Mesendoderm (in vitro differentiated cells): ENCODE results near the gene GLOD5.

Experiments
- DNase-seq: peaks from one replicate; pipeline ENCODE4 v3.0.0; 2013
- H2AK5ac ChIP-seq: 2 replicates; pipeline ENCODE4 v1.6.1; 2013; ENCODE audit warnings: low read length, inconsistent platforms
- H2BK120ac ChIP-seq: 2 replicates; pipeline ENCODE4 v1.6.1; 2013; ENCODE audit warnings: low read depth, mild to moderate bottlenecking, low read length, moderate library complexity, mixed read lengths
- H2BK15ac ChIP-seq: replicated peaks from 2 replicates; pipeline ENCODE4 v1.6.1; 2013; ENCODE audit warnings: low read depth, mild to moderate bottlenecking, moderate library complexity
- H2BK5ac ChIP-seq: 2 replicates; pipeline ENCODE4 v1.6.1; 2013; ENCODE audit warnings: low read length, inconsistent platforms
- H3K18ac ChIP-seq: 2 replicates; pipeline ENCODE4 v1.6.1; 2013; ENCODE audit warnings: mild to moderate bottlenecking, low read length, mixed read lengths
- H3K23ac ChIP-seq: one replicate; pipeline ENCODE4 v1.6.1; 2013; ENCODE audit warnings: low read length
- H3K27ac ChIP-seq: 2 replicates; pipeline ENCODE4 v1.5.1; 2013; ENCODE audit warnings: low read depth, mild to moderate bottlenecking, inconsistent platforms, low read length, moderate library complexity
- H3K27me3 ChIP-seq: 2 replicates; pipeline ENCODE4 v1.6.1; 2013; ENCODE audit warnings: low read length, control low read depth, mild to moderate bottlenecking, inconsistent platforms; ENCODE audit not compliant: insufficient read depth, poor library complexity
- H3K36me3 ChIP-seq: 2 replicates; pipeline ENCODE4 v1.6.1; 2013; ENCODE audit warnings: low read length, inconsistent platforms; ENCODE audit not compliant: control insufficient read depth, insufficient read depth
- H3K4ac ChIP-seq: one replicate; pipeline ENCODE4 v1.6.1; 2013; ENCODE audit warnings: low read depth, mild to moderate bottlenecking, low read length, moderate library complexity
- H3K4me1 ChIP-seq: 2 replicates; pipeline ENCODE4 v1.6.1; 2013; ENCODE audit warnings: low read depth, low read length, inconsistent platforms; ENCODE audit not compliant: control insufficient read depth
- H3K4me2 ChIP-seq: 2 replicates; pipeline ENCODE4 v1.6.1; 2013; ENCODE audit warnings: low read length
- H3K4me3 ChIP-seq: 2 replicates; pipeline ENCODE4 v1.5.1; 2013; ENCODE audit warnings: mild to moderate bottlenecking, low read length
- H3K56ac ChIP-seq: one replicate; pipeline ENCODE4 v1.6.1; 2013; ENCODE audit warnings: low read length
- H3K79me1 ChIP-seq: 2 replicates; pipeline ENCODE4 v1.6.1; 2013; ENCODE audit warnings: low read length, inconsistent platforms
- H3K79me2 ChIP-seq: 2 replicates; pipeline ENCODE4 v1.6.1; 2013; ENCODE audit warnings: mild to moderate bottlenecking, low read length; ENCODE audit not compliant: control insufficient read depth, insufficient read depth
- H3K9ac ChIP-seq: 2 replicates; pipeline ENCODE4 v1.6.1; 2013; ENCODE audit warnings: low read length, inconsistent platforms
- H4K5ac ChIP-seq: one replicate; pipeline ENCODE4 v1.6.1; 2013; ENCODE audit warnings: low read length
- H4K8ac ChIP-seq: one replicate; pipeline ENCODE4 v1.6.1; 2013; ENCODE audit warnings: low read depth, mild to moderate bottlenecking, control low read depth, low read length, moderate library complexity
- WGBS: extraction: QIAGEN DNeasy Blood & Tissue Kit; methylation state at CpG from one replicate; pipeline ENCODE4 v1.1.7; 2013; ENCODE audit warnings: low lambda C conversion rate, missing lambda C conversion rate; ENCODE audit not compliant: insufficient coverage; ENCODE audit errors: extremely low coverage; 5-methylcytosine and 5-hydroxymethylcytosine counted together

Gene GLOD5

GRCh38 chrX:48715876-48716502 is 45.6 kb upstream of the GLOD5 start:
- Histone ChIP-seq H3K27ac (no peak overlapping the region), H2BK5ac (no peak overlapping the region)

GRCh38 chrX:48719958-48720357 is 41.6 kb upstream of the GLOD5 start:
- Histone ChIP-seq H3K18ac (no peak overlapping the region), H3K4me3 (no peak overlapping the region), H3K27me3 (no peaks in the 10 kb centered on the region), H2BK15ac (no peak overlapping the region), H3K79me2 (no peaks in the 10 kb centered on the region), H3K79me1 (no peaks in the 10 kb centered on the region), H2BK5ac (no peak overlapping the region), H3K4me1 (no peaks in the 10 kb centered on the region), H4K8ac (no peak overlapping the region), H2AK5ac (no peak overlapping the region), H3K36me3 (no peaks in the 10 kb centered on the region), H4K5ac (no peak overlapping the region), H2BK120ac (no peak overlapping the region), H3K9ac (no peak overlapping the region), H3K23ac (no peak overlapping the region), H3K27ac (no peak overlapping the region), H3K4ac (no peak overlapping the region), H3K4me2 (no peak overlapping the region), H3K56ac (no peak overlapping the region)
- no peak for DNase-seq
- no CpG with 5 or more reads among the region's 2 CpGs for WGBS

More at GRCh38 chrX:48715876-48716502, 45.6 kb upstream of the GLOD5 start:
- no peak overlapping the region for H3K18ac ChIP-seq
- H4K8ac ChIP-seq = no peak overlapping the region
- H2BK120ac ChIP-seq = no peak overlapping the region
- no peak overlapping the region for H3K4me3 ChIP-seq
- WGBS = no CpG with 5 or more reads among the region's 4 CpGs
- H3K79me2 ChIP-seq = no peaks in the 10 kb centered on the region
- H3K27me3 ChIP-seq = no peaks in the 10 kb centered on the region
- no peak overlapping the region for H3K23ac ChIP-seq
- no peak overlapping the region for H3K4me2 ChIP-seq
- H3K4me1 ChIP-seq = no peaks in the 10 kb centered on the region
- no peaks in the 10 kb centered on the region for H3K36me3 ChIP-seq
- no peak overlapping the region for H2AK5ac ChIP-seq
- H3K79me1 ChIP-seq = no peaks in the 10 kb centered on the region
- no peak overlapping the region for H3K9ac ChIP-seq
- H2BK15ac ChIP-seq = no peak overlapping the region
- H3K56ac ChIP-seq = no peak overlapping the region
- H4K5ac ChIP-seq = no peak overlapping the region
- no peak for DNase-seq
- no peak overlapping the region for H3K4ac ChIP-seq

DNA sequence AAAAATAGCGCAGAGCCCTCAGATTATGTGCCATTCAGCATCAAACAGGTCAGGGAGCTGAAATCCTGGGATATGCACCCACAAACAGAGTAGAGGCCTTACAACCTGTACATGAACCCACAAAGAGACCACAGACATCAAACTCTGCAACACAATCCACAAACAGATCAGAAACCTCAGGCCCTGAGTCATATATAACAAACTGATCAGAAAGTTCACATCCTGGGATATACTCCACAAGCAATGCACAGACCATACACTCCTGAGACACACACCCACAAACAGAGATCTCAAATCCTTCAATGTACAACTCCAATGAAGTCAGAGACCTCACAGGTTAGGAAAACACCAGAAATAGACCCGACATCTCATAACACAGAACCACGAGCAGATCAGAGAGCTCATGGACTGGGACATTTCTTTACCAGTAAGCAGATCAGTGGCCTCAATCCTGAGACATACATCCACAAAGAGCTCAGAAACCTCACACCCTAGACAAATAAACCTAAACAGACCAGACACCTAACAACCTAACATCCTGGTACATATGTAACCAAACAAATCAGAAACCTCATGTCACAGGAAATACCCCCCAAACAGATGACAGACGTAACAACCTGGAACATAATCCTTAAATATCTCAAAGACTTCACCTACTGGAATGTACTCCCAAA is 40.8 kb upstream of the GLOD5 start:
- Histone ChIP-seq H3K23ac (no peak overlapping the region), H3K79me1 (no peaks in the 10 kb centered on the region), H3K4me3 (no peak overlapping the region), H2BK5ac (no peak overlapping the region), H4K5ac (no peak overlapping the region), H3K27me3 (no peaks in the 10 kb centered on the region), H2BK15ac (no peak overlapping the region), H3K56ac (no peak overlapping the region), H2AK5ac (no peak overlapping the region), H3K79me2 (no peaks in the 10 kb centered on the region), H2BK120ac (no peak overlapping the region), H3K36me3 (no peaks in the 10 kb centered on the region), H4K8ac (no peak overlapping the region), H3K9ac (no peak overlapping the region), H3K4ac (no peak overlapping the region), H3K4me2 (no peak overlapping the region), H3K27ac (no peak overlapping the region), H3K4me1 (no peaks in the 10 kb centered on the region), H3K18ac (no peak overlapping the region)
- no CpG with 5 or more reads among the region's 4 CpGs for WGBS
- DNase-seq = no peak

GRCh38 chrX:48721916-48722315 is 39.6 kb upstream of the GLOD5 start:
- Histone ChIP-seq H3K23ac (no peak overlapping the region), H4K5ac (no peak overlapping the region), H2BK120ac (no peak overlapping the region), H2BK15ac (no peak overlapping the region), H3K4me1 (no peaks in the 10 kb centered on the region), H2AK5ac (no peak overlapping the region), H4K8ac (no peak overlapping the region), H3K4me3 (no peak overlapping the region), H2BK5ac (no peak overlapping the region), H3K9ac (no peak overlapping the region), H3K56ac (no peak overlapping the region), H3K4ac (no peak overlapping the region), H3K27ac (no peak overlapping the region), H3K36me3 (no peaks in the 10 kb centered on the region), H3K79me2 (no peaks in the 10 kb centered on the region), H3K27me3 (no peaks in the 10 kb centered on the region), H3K4me2 (no peak overlapping the region), H3K18ac (no peak overlapping the region), H3K79me1 (no peaks in the 10 kb centered on the region)
- no peak for DNase-seq

GRCh38 chrX:48726596-48726995 is 35.0 kb upstream of the GLOD5 start:
- Histone ChIP-seq H3K79me1 (no peaks in the 10 kb centered on the region), H3K4me2 (no peak overlapping the region), H3K9ac (no peak overlapping the region), H4K8ac (no peak overlapping the region), H3K56ac (no peak overlapping the region), H3K36me3 (no peaks in the 10 kb centered on the region), H3K4ac (no peak overlapping the region), H3K27me3 (no peaks in the 10 kb centered on the region), H4K5ac (no peak overlapping the region), H3K4me1 (no peaks in the 10 kb centered on the region), H2BK15ac (no peak overlapping the region), H3K27ac (no peak overlapping the region), H2BK120ac (no peak overlapping the region), H2BK5ac (no peak overlapping the region), H3K18ac (no peak overlapping the region), H2AK5ac (no peak overlapping the region), H3K79me2 (no peaks in the 10 kb centered on the region), H3K23ac (no peak overlapping the region), H3K4me3 (no peak overlapping the region)
- WGBS = no CpG with 5 or more reads among the region's 2 CpGs
- no peak for DNase-seq

DNA sequence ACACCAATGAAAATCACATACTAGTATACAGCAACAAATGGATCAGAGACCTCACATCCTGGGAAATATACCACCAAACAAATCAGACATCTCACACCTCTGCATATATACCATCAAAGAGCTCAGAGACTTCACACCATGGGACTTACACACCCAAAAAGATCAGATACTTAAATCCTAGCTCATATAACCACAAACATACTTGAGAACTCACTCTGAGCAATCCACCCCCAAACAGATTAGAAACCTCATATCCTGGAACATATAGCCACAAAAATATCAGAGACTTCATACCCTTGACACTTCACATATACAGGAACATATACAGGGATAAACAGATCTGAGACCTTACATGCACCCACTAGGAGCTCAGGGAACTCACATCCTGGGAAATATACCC is 32.9 kb upstream of the GLOD5 start:
- H4K5ac ChIP-seq = no peak overlapping the region
- H3K79me1 ChIP-seq = no peaks in the 10 kb centered on the region
- H2BK120ac ChIP-seq = no peak overlapping the region
- H3K27ac ChIP-seq = no peak overlapping the region
- H3K23ac ChIP-seq = no peak overlapping the region
- H4K8ac ChIP-seq = no peak overlapping the region
- no peak overlapping the region for H3K4me3 ChIP-seq
- no peak for DNase-seq
- no peak overlapping the region for H3K9ac ChIP-seq
- no peak overlapping the region for H3K56ac ChIP-seq
- H3K18ac ChIP-seq = no peak overlapping the region
- no peaks in the 10 kb centered on the region for H3K4me1 ChIP-seq
- H2BK15ac ChIP-seq = no peak overlapping the region
- H3K36me3 ChIP-seq = no peaks in the 10 kb centered on the region
- no peaks in the 10 kb centered on the region for H3K27me3 ChIP-seq
- no peaks in the 10 kb centered on the region for H3K79me2 ChIP-seq
- H2BK5ac ChIP-seq = no peak overlapping the region
- no peak overlapping the region for H3K4me2 ChIP-seq
- no peak overlapping the region for H3K4ac ChIP-seq
- H2AK5ac ChIP-seq = no peak overlapping the region
